IPS-15b (cell line): ENCODE results near the gene TMEM63B.

Source experiments
- H3K27me3 ChIP-seq: one replicate; pipeline ENCODE4 v1.6.1; 2013; ENCODE audit warnings: low read length; ENCODE audit not compliant: control insufficient read depth, insufficient read depth
- H3K36me3 ChIP-seq: one replicate; pipeline ENCODE4 v1.6.1; 2013; ENCODE audit warnings: low read length; ENCODE audit not compliant: control insufficient read depth, insufficient read depth
- H3K4me1 ChIP-seq: one replicate; pipeline ENCODE4 v1.6.1; 2013; ENCODE audit warnings: mild to moderate bottlenecking, low read length; ENCODE audit not compliant: control insufficient read depth, insufficient read depth
- H3K4me3 ChIP-seq: one replicate; pipeline ENCODE4 v1.5.1; 2013; ENCODE audit warnings: low read depth, low read length
- H3K9ac ChIP-seq: one replicate; pipeline ENCODE4 v1.6.1; 2013; ENCODE audit warnings: low read depth, mild to moderate bottlenecking, low read length
- H3K9me3 ChIP-seq: one replicate; pipeline ENCODE4 v1.6.1; 2013; ENCODE audit warnings: mild to moderate bottlenecking, low read length; ENCODE audit not compliant: control insufficient read depth, insufficient read depth

TMEM63B gene

GRCh38 chr6:44171899-44172546 is 44.7 kb downstream of the TMEM63B start:
- H3K9me3 ChIP-seq, result no peaks in the 10 kb centered on the region
- no peaks in the 10 kb centered on the region for H3K36me3 ChIP-seq
- H3K4me1 ChIP-seq, result peaks cover under 1% of the 10 kb centered on the region
- no peak overlapping the region for H3K9ac ChIP-seq
- H3K27me3 ChIP-seq, result no peaks in the 10 kb centered on the region
- H3K4me3 ChIP-seq, result no peak overlapping the region

GRCh38 chr6:44172731-44173500 is 45.6 kb downstream of the TMEM63B start:
- H3K27me3 ChIP-seq, result no peaks in the 10 kb centered on the region
- H3K9me3 ChIP-seq, result no peaks in the 10 kb centered on the region
- H3K9ac ChIP-seq, result no peak overlapping the region
- no peak overlapping the region for H3K4me3 ChIP-seq
- no peaks in the 10 kb centered on the region for H3K36me3 ChIP-seq
- H3K4me1 ChIP-seq, result no peaks in the 10 kb centered on the region

- Histone ChIP-seq H3K4me3 (no peak overlapping the region), H3K36me3 (no peaks in the 10 kb centered on the region), H3K9ac (no peak overlapping the region), H3K9me3 (no peaks in the 10 kb centered on the region), H3K27me3 (no peaks in the 10 kb centered on the region), H3K4me1 (no peaks in the 10 kb centered on the region)
These were observed 48.9 kb downstream of the TMEM63B start for GRCh38 chr6:44176130-44176761.

GRCh38 chr6:44176762-44177509 is 49.6 kb downstream of the TMEM63B start:
- Histone ChIP-seq H3K9me3 (no peaks in the 10 kb centered on the region), H3K9ac (no peak overlapping the region), H3K27me3 (no peaks in the 10 kb centered on the region), H3K4me1 (no peaks in the 10 kb centered on the region), H3K4me3 (no peak overlapping the region), H3K36me3 (no peaks in the 10 kb centered on the region)

DNA sequence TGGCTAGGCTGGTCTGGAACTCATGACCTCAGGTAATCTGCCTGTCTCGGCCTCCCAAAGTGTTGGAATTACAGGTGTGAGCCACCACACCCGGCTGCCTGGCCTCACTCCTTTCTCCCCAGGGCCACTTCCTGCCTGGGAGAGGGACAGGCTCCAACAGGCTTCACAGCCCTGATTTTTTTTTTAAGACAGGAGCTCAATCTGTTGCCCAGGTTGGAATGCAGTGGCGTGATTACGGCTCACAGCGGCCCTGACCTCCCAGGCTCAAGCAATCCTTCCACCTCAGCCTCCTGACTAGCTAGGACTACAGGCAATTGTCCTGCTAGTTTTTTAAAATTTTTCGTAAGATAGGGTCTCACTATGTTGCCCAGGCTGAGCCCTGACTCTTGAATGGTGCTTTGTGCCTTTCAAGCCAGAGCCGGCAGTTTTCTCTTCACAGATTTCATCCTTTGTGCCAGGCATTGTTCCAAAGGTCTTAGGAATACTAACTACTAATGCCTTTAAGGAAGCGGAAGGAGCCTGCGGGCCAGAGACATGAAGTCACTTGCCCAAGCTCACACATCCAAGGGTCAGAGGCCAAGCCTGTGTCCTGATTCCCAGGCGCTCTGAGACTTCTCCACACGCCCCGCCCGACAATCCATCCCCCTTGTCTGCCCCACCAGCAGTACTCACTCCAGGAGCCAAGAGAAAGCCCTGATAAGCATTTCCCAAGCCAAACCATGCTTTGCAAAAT is 50.5 kb downstream of the TMEM63B start:
- no peaks in the 10 kb centered on the region for H3K4me1 ChIP-seq
- H3K9ac ChIP-seq, result no peak overlapping the region
- no peaks in the 10 kb centered on the region for H3K9me3 ChIP-seq
- H3K36me3 ChIP-seq, result no peaks in the 10 kb centered on the region
- H3K27me3 ChIP-seq, result no peaks in the 10 kb centered on the region
- H3K4me3 ChIP-seq, result no peak overlapping the region

DNA sequence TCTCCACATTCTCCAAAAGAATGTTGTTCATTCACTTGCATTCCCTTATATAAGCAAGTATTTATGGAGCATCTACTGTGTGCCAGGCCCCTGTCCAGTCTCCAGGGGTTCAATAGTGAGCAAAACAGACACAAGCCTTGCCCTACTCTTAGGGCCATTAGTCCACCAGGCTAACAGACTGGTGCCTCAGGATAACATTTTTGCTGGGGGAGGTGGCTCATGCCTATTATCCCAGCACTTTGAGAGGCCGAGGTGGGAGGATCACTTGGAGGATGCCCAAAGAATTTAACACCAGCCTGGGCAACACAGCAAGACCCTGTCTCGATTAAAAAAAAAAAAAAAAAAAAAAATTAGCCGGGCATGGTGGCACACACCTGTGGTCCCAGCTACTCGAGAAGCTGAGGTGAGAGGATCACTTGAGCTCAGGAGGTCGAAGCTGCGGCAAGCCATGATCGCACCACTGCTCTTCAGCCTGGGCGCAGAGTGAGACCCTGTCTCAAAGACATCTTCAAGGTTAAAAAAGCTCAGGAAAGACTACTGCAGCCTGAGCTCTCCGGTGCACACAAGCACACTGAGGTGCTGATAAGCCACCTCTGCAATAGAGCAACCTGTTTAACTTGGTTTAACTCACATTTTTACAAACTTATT is 51.2 kb downstream of the TMEM63B start:
- H3K36me3 ChIP-seq, result no peaks in the 10 kb centered on the region
- no peaks in the 10 kb centered on the region for H3K27me3 ChIP-seq
- no peak overlapping the region for H3K9ac ChIP-seq
- no peak overlapping the region for H3K4me3 ChIP-seq
- peaks cover 2% of the 10 kb centered on the region for H3K4me1 ChIP-seq
- H3K9me3 ChIP-seq, result no peaks in the 10 kb centered on the region

- Histone ChIP-seq H3K9ac (no peak overlapping the region), H3K36me3 (no peaks in the 10 kb centered on the region), H3K4me3 (no peak overlapping the region), H3K4me1 (peaks cover 2% of the 10 kb centered on the region), H3K9me3 (no peaks in the 10 kb centered on the region), H3K27me3 (no peaks in the 10 kb centered on the region)
These were observed 51.8 kb downstream of the TMEM63B start for GRCh38 chr6:44179072-44179536.

- no peaks in the 10 kb centered on the region for H3K36me3 ChIP-seq
- H3K4me1 ChIP-seq, result peaks cover 2% of the 10 kb centered on the region
These were observed 52.3 kb downstream of the TMEM63B start for GRCh38 chr6:44179648-44180047.

GRCh38 chr6:44180406-44180805 is 53.1 kb downstream of the TMEM63B start:
- H3K9ac ChIP-seq, result no peak overlapping the region
- no peaks in the 10 kb centered on the region for H3K27me3 ChIP-seq
- H3K9me3 ChIP-seq, result no peaks in the 10 kb centered on the region

More at GRCh38 chr6:44179648-44180047, 52.3 kb downstream of the TMEM63B start:
- Histone ChIP-seq H3K9ac (no peak overlapping the region), H3K27me3 (no peaks in the 10 kb centered on the region), H3K4me3 (no peak overlapping the region), H3K9me3 (no peaks in the 10 kb centered on the region)

DNA sequence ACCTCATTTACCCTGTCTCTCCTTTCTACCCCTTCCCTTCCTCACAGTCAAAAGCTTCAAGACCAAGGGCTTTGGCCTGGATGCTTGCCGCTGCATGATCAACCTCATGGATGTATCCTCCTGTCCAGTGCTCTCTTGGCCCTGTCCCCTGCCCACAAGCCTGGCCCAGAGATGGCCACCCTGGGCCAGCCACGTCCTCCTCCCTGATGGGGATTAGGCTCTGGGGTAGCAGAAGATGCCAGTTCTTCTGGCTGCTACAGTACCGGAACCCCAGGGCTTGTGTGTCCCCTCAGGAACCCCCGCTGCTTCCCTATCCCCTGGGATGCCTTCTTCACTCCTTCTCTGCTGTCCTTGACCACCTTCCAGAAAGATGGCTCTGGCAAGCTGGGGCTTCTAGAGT is 53.5 kb downstream of the TMEM63B start:
- Histone ChIP-seq H3K27me3 (no peaks in the 10 kb centered on the region), H3K4me1 (peaks cover 3% of the 10 kb centered on the region), H3K36me3 (no peaks in the 10 kb centered on the region), H3K9me3 (no peaks in the 10 kb centered on the region), H3K4me3 (no peak overlapping the region), H3K9ac (no peak overlapping the region)

More at GRCh38 chr6:44180406-44180805, 53.1 kb downstream of the TMEM63B start:
- no peak overlapping the region for H3K4me3 ChIP-seq
- peaks cover 2% of the 10 kb centered on the region for H3K4me1 ChIP-seq
- no peaks in the 10 kb centered on the region for H3K36me3 ChIP-seq
